ENCODE measurements around the gene DLG1. TPM values are rescaled to one million over a fixed set of nuclear protein-coding genes. Genes with fewer than 3 reads are reported as not detected.
A peak's percentile ranks its signal among the peaks of the same experiment; 100 is the strongest.
"Not testable (repeated sequence)": the region's sequence is repeated elsewhere in the genome, so short reads cannot be mapped to it uniquely, and the experiment has no call there.

Gene DLG1
- total RNA-seq, 1 experiment from 2014 or later = 104 TPM

DNA sequence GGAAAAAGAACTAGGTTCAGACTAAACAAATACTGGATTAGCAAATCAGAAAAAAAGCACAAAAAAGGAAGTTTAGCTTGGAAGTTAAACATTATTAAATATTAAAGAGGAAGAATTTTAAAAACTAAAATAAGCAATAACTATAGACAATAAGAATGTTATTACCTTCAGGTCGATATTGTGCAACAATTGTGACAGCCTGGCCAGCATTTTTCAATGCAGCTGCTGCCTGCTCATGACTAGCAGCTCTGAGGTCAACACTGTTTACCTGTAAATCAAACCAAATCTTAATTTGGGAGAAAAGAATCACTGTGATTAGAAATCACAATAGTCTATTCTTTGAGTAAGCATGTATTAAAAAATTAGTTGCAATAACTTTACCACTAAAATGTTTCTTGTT lies 193.7 kb downstream of the DLG1 start:
- no peak for DNase-seq (ENCODE audit: low read depth)

DNA sequence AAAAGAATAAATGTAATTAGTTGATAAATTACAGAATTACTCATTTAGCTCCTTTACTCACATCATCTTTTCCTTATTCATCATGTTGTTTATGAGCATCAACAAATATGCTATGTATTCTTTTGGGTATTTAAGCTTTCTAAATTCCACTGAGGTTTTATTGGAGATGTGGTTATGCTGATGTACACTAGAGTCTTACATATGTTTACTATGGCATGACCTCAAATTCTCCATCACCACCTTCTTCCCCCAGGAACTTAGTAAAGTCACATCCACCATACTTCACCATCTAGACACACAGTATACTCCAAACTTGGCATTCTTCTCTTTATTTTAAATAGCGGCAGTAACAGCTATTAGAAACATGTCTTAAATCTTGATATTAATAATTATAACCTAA lies 194.6 kb downstream of the DLG1 start:
- no peak for DNase-seq (ENCODE audit: low read depth)

DNA sequence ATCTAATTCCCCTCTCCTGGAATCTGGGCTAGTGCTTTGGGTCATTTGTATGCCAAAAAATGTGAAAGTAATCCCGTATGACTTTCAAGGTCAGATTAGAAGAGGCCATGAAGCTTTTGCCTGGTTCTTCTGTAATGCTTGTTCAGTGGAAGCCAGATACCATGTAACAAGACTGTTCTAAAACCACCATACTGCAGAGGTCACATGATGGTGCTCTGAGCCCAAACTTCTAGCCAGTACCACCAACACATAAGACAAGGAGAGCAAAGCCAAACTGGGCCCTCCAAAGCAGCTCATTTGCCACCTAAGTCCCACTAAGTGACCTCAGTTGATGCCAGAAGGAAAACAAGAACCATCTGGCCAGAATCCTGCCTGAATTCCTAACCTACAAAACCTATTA lies 204.5 kb downstream of the DLG1 start:
- no peak for DNase-seq (ENCODE audit: low read depth)

DNA sequence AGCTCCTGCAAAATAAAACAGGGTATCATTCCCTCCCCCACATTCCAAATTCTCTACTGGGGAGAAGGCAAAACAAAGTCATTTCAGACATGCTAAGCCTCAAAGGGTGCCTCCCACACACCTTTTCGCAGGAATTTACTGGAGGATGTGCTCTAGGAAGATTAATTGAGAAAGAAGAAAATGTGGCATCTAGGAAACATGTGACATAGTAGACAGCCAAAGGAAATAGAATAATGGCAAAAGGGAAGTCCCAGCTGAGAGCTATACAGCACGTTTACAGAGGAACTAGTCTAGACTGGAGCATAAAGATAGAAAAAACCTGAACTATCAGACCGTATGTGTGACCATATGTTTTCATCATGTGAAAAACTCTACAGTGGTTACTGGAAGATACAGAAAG lies 210.0 kb downstream of the DLG1 start:
- DNase-seq (ENCODE audit: low read depth) = no peak

DNA sequence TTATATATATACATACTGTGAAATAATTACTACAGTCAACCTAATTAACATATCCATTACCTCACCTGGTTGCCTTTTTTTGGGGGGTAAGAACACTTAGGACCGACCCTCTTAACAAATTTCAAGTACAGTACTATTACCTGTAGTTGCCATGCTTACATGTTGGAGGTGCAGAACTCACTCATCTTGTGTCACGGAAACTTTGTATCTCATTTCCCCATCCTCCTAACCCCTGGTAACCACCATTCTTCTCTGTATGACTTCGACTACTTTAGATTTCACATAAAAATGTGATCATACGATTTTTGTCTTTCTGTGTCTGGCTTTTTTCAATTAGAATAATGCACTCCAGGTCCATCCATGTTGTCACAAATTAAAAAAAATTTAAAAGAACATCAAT lies 213.3 kb downstream of the DLG1 start:
- no peak for DNase-seq (ENCODE audit: low read depth)

DNA sequence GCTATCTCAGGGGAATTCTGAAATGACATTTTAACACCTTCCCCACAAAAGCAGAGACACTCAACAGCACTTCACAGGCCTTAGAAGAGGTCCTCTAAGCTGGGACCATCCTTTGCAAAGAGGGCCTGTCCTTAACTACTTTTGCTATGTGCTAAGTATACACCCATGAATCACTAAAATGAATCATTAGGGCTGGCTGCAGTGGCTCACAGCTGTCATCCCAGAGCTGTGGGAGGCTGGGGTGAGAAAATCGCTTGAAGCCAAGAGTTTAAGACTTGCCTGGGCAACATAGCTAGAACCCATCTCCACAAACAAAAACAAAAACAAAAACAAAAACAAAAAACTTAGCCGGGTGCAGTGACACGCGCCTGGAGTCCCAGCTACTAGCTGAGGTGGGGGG lies 214.9 kb downstream of the DLG1 start:
- DNase-seq (ENCODE audit: low read depth) = peak; percentile 74

DNA sequence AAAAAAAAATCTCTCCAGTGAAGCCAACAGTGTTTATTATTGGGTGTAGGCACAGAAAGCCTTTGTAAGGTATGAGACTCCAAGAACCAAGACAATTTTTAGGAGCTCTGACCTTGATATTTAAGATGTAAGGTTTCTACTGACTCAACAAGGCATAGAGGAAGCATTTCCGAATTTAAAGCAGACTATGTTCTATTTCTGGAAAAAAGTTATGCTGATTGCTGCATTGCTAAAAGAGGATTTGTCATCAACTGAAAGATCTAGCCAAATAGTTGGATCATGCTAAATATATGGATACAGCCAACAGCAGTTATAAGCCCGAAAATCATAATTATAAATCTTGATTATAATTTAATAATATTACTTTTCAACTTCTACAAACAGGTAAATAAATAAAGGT lies 215.5 kb downstream of the DLG1 start:
- DNase-seq (ENCODE audit: low read depth) = no peak

- DNase-seq (ENCODE audit: low read depth) = no peak
These were observed 218.1 kb downstream of the DLG1 start for GRCh38 chr3:197080344-197080743.

DNA sequence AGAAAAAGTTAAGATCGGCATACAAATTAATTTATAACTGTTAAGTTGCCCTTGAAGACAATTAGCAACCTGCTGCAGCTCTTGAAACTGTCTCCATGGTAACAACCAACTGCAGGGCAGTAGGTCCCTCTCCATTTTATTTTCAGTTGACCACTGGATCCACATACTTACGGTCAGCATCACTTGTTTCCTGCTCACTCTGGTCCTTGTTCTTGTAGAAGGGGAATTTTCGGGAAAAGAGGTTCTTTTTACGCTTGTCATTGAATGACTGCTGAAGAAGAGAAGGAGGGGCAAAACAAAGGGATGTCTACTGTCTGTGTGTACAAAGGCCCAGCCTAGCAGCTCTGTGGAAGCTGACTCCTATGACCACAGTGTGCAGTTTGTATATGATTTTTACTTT lies 222.0 kb downstream of the DLG1 start:
- no peak for DNase-seq (ENCODE audit: low read depth)

- no peak for DNase-seq (ENCODE audit: low read depth)
These were observed 230.3 kb downstream of the DLG1 start for GRCh38 chr3:197068077-197068476.

DNA sequence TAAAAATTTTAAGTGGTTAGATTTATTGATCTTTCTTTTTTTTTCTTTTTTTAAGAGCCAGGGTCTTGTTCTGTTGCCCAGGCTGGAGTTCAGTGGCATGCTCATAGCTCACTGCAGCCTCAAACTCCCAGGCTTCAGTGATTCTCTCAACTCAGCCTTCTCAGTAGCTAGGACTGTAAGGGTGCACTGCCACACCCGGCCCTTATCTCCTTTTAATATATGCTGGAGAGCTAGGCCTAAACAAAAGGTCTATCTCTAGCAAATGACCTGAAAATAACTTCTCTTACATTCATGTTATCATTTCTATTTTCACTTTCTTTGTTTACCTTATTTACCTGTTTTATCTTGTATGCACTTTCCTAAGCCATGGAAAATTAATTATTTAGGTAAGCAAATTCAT lies 233.6 kb downstream of the DLG1 start:
- DNase-seq (ENCODE audit: low read depth) = no peak

- DNase-seq (ENCODE audit: low read depth) = no peak
These were observed 236.0 kb downstream of the DLG1 start for GRCh38 chr3:197062446-197062845.

DNA sequence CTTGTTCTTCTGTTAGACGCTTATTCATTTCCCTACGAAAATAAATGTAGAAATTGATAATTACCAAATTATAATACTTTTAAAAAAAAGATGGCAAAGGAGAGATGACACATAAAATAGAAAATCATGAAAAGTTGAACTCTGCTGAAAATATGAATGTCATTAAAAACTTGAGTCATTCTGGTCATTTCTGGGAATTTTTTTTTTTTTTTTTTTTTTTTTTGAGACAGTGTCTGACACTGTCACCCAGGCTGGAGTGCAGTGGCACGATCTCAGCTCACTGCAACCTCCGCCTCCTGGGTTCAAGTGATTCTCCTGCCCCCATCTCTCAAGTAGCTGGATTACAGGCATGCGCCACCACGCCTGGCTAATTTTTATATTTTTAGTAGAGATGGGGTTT lies 246.8 kb downstream of the DLG1 start:
- DNase-seq (ENCODE audit: low read depth) = not testable (repeated sequence)

DNA sequence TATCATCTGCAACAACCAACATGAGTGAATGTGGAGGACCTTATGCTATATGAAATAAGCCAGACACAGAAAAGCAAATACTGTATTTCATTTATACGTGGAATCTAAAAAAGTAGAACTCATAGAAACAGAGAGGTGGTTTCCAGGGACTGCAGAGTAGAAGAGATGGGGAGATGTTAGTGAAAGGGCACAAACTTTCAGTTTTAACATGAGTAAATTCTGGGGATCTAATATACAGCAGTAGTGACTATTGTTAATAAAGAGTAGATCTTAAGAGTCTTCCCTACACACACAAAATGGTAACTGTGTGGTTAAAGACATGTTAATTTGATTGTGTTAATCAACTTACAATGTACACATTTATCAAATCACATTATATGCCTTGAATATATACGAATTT lies 247.9 kb downstream of the DLG1 start:
- DNase-seq (ENCODE audit: low read depth) = no peak

- DNase-seq (ENCODE audit: low read depth) = no peak
These were observed 255.9 kb downstream of the DLG1 start for GRCh38 chr3:197042539-197042938.

GRCh38 chr3:197041875-197042488 lies 256.4 kb downstream of the DLG1 start:
- no peak for DNase-seq (ENCODE audit: low read depth)

DNA sequence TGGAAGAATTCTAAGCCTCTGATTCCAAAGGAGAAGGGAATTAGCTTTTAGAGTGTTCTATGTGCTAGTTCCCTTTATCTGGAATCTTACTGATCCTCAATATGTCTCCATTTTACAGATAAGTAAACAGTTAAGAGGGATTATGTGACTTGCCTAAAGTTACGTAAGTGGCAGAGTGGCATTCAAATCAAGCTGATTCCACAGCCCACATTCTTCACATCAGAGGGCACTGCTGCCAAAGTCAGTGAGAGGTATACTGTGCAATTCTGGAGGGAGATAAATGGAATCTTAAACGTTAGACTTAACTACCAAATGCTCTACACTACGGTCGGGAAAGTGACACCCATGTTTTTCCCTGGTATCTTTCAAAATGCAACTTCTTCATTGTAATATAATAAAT lies 257.8 kb downstream of the DLG1 start:
- no peak for DNase-seq (ENCODE audit: low read depth)

GRCh38 chr3:197038679-197039462 lies 259.5 kb downstream of the DLG1 start:
- DNase-seq (ENCODE audit: low read depth) = no peak

DNA sequence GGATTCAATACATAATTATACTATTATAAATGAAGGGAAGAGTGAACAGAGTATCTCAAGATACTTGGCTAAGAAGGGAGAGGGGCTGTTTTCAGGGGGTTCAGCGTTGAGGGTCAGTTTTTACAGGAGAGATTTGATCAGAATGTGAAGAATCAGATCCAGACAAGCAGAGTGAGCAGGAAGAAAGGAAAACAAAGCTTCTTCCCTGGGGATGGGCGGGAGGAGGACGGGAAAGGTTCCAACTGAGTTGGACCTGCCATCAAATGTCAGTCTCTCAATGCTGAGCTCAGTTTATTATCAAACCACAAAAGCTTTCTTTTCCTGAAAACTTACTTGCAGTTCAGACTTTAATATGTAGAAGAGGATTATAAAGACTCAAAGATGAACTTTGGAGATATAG lies 262.8 kb downstream of the DLG1 start:
- no peak for DNase-seq (ENCODE audit: low read depth)

DNA sequence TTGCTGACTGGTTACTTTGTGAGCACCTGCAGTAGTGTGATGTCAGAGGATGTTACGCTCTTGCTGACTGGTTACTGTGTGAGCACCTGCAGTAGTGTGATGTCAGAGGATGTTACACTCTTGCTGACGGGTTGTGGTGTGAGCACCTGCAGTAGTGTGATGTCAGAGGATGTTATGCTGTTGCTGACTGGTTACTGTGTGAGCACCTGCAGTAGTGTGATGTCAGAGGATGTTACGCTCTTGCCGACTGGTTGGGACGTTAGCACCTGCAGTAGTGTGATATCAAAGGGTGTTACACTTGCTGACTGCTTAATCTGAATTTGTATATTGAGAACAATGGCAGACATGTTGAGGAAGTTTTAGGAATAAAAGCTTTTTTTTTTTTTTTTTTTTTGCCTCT lies 263.6 kb downstream of the DLG1 start:
- not testable (repeated sequence) for DNase-seq (ENCODE audit: low read depth)

DNA sequence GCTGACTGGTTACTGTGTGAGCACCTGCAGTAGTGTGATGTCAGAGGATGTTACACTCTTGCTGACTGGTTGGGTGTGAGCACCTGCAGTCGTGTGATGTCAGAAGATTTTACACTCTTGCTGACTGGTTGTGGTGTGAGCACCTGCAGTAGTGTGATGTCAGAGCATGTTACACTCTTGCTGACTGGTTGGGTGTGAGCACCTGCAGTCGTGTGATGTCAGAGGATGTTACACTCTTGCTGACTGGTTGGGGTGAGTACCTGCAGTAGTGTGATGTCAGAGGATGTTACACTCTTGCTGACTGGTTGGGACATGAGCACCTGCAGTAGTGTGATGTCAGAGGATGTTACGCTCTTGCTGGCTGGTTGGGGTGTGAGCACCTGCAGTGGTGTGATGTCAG lies 264.6 kb downstream of the DLG1 start:
- not testable (repeated sequence) for DNase-seq (ENCODE audit: low read depth)

DNA sequence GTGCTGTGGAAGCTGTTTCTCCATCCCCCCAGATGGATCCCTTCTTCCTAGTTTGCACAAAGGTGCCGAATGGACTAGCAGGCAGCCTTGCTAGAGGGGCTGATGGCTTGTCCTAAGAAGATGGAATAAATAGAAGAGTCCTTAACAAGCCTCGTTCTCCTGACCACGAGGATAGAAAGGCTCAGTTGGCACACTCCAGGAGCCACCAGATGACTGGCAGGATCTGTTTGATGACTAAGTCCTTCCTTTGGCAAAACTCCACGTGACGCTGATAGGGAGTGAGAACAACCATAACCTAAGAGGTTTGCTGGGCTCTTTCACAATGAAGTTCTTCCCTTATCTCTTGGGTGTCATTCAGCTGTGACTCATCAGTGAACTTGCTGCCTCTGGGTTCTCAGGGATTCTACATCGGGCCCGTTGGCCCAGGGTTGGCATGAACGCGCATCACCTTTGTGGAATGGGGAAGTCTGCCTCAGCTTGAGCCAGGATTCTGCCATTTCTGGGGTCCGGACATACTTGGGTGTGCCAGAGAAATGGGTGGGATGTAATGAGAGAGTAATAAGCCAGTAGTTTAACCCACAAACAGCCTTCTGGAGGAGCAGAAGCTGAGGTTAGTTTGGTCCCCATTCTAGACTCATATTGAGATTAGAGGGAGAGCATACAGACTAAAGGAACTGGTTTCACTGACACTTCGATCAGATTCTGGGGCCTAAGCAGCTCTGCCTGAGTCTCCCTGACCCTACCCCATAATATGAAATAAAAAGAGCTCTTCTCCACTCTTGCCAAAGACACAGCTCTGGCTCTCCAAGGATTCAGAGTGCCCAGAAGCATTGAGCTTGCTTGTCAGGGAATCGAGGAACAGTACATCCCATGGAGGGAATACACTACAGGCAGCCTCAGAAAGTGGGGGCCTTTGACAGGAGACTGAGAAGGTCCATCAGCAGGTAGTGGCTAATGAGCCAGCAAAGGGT lies 266.8 kb downstream of the DLG1 start:
- peak; percentile 100 for DNase-seq (ENCODE audit: low read depth)

Data from RPMI7951 (cell line).